SK-N-SH (cell line): ENCODE results near the gene KNCN. TPM values are rescaled to one million over a fixed set of nuclear protein-coding genes. Genes with fewer than 3 reads are reported as not detected.

Experiments used
- CTCF ChIA-PET: fragments of 300-600, 350-600 bp; formaldehyde crosslinking; extraction: SDS; loops from one replicate; lab custom pipeline; 2021; lab: Yijun Ruan, JAX
- POLR2A ChIA-PET: fragments of 350-600 bp; sonication (Branson Sonifier 250); formaldehyde crosslinking; extraction: SDS; loops from one replicate; lab custom pipeline; 2020; ENCODE audit warnings: antibody characterized with exemption, inconsistent platforms; lab: Yijun Ruan, JAX
- DNase-seq: peaks from one replicate; pipeline ENCODE4 v3.0.0; 2012
- H2AFZ ChIP-seq: fragments of 200-600 bp; sonication (generic); 2 replicates; pipeline ENCODE4 v1.8.1; 2016; ENCODE audit warnings: antibody characterized with exemption, mild to moderate bottlenecking, low read depth
- H3F3A ChIP-seq: fragments of 200-600 bp; sonication (generic); replicated peaks from 2 replicates; pipeline ENCODE3; 2016; ENCODE audit warnings: antibody characterized with exemption, mild to moderate bottlenecking; ENCODE audit not compliant: insufficient read depth
- H3K27ac ChIP-seq, 2 experiments: fragments of 200-500 bp in 1 of 2; fragments of 200-600 bp in 1 of 2; sonication (Bioruptor generic) in 1 of 2; sonication (generic), shearing (Covaris generic) in 1 of 2; 2 replicates each; pipeline versions ENCODE4 v1.5.1 to v1.6.1; 2014 to 2016; ENCODE audit warnings: low read depth in 2 of 2, inconsistent platforms in 1 of 2, low read length in 1 of 2, mild to moderate bottlenecking in 1 of 2, mixed read lengths in 1 of 2
- H3K27me3 ChIP-seq: fragments of 200-600 bp; sonication (generic), shearing (Covaris generic); 2 replicates; pipeline ENCODE4 v1.6.1; 2016; ENCODE audit warnings: mixed run types; ENCODE audit not compliant: insufficient read depth
- H3K36me3 ChIP-seq, 2 experiments: fragments of 200-500 bp in 1 of 2; fragments of 200-600 bp in 1 of 2; sonication (Bioruptor generic) in 1 of 2; sonication (generic) in 1 of 2; replicated peaks in 1 of 2; 2 replicates each; pipeline versions ENCODE3 to v1.5.1; 2014 to 2016; ENCODE audit warnings: low read length in 1 of 2, mild to moderate bottlenecking in 1 of 2; ENCODE audit not compliant: insufficient read depth in 2 of 2, control insufficient read depth in 1 of 2
- H3K4me1 ChIP-seq, 2 experiments: fragments of 200-500 bp in 1 of 2; fragments of 200-600 bp in 1 of 2; sonication (Bioruptor generic) in 1 of 2; sonication (generic), shearing (Covaris generic) in 1 of 2; 2 replicates each; pipeline versions ENCODE4 v1.5.1 to v1.6.1; 2014 to 2016; ENCODE audit warnings: low read depth in 1 of 2, low read length in 1 of 2, mixed run types in 1 of 2; ENCODE audit not compliant: insufficient read depth in 2 of 2, control insufficient read depth in 1 of 2
- H3K4me2 ChIP-seq: fragments of 200-600 bp; sonication (generic), shearing (Covaris generic); 2 replicates; pipeline ENCODE4 v1.6.1; 2017; ENCODE audit warnings: mixed run types
- H3K4me3 ChIP-seq, 2 experiments: fragments of 200-500 bp in 1 of 2; fragments of 200-600 bp in 1 of 2; sonication (Bioruptor generic) in 1 of 2; sonication (generic), shearing (Covaris generic) in 1 of 2; 2 replicates each; pipeline versions ENCODE4 v1.5.1 to v1.8.1; 2014 to 2016; ENCODE audit warnings: low read depth in 2 of 2, inconsistent platforms in 1 of 2, low read length in 1 of 2, mild to moderate bottlenecking in 1 of 2, mixed read lengths in 1 of 2, moderate library complexity in 1 of 2
- H3K79me2 ChIP-seq: fragments of 200-600 bp; sonication (generic); 2 replicates; pipeline ENCODE4 v1.8.1; 2017; ENCODE audit warnings: mild to moderate bottlenecking; ENCODE audit not compliant: insufficient read depth
- H3K9ac ChIP-seq: fragments of 200-600 bp; sonication (generic); 2 replicates; pipeline ENCODE4 v1.6.1; 2017; ENCODE audit warnings: mixed run types
- H3K9me2 ChIP-seq: fragments of 200-600 bp; sonication (generic); 2 replicates; pipeline ENCODE4 v1.6.1; 2017; ENCODE audit warnings: mixed run types
- H3K9me3 ChIP-seq: fragments of 200-600 bp; sonication (generic); 2 replicates; pipeline ENCODE4 v1.6.1; 2017; ENCODE audit warnings: mixed run types, mild to moderate bottlenecking, moderate library complexity
- H4K20me1 ChIP-seq: fragments of 200-600 bp; sonication (generic); 2 replicates; pipeline ENCODE4 v1.6.1; 2017; ENCODE audit warnings: mild to moderate bottlenecking, mixed run types; ENCODE audit not compliant: insufficient read depth
- CTCF ChIP-seq: fragments of 200-600 bp; sonication (generic); IDR thresholded peaks from 2 replicates; pipeline ENCODE4 v1.6.1; 2017; ENCODE audit warnings: antibody characterized with exemption, mild to moderate bottlenecking, moderate library complexity
- FOXJ3 ChIP-seq: sonication (generic); formaldehyde crosslinking; IDR thresholded peaks from 2 replicates; pipeline ENCODE4 v1.5.1; 2020; ENCODE audit warnings: mild to moderate bottlenecking, missing genetic modification reagents
- JUND ChIP-seq: IDR thresholded peaks from 2 replicates; pipeline ENCODE4 v1.4.0; 2012
- PBX3 ChIP-seq: IDR thresholded peaks from 2 replicates; pipeline ENCODE4; 2012
- REST ChIP-seq: IDR thresholded peaks from 2 replicates; pipeline ENCODE4 v1.6.1; 2012; ENCODE audit warnings: mild to moderate bottlenecking, low read depth, low read length, moderate library complexity
- TEAD4 ChIP-seq: IDR thresholded peaks from 2 replicates; pipeline ENCODE4 v1.4.0; 2012; ENCODE audit warnings: mild to moderate bottlenecking, borderline replicate concordance; ENCODE audit not compliant: insufficient read depth
- WGBS: methylation state at CpG from one replicate; pipeline ENCODE4 v1.1.6; 2017; ENCODE audit warnings: low lambda C conversion rate; 5-methylcytosine and 5-hydroxymethylcytosine counted together
- polyA plus RNA-seq, 3 experiments: library from polyadenylated mRNA; depleted of rRNA; stranded (reverse); fragments of >200 nt; gene quantifications; 2 replicates each; pipeline ENCODE4 v1.2.3, GENCODE V29; 2012
- TF ChIP-seq, protein P1 (sequence below): fragments of 150-350 bp; IDR thresholded peaks from 2 replicates; pipeline ENCODE4 v1.6.1; 2016; ENCODE audit warnings: mild to moderate bottlenecking, low read depth, low read length
- TF ChIP-seq, protein P2 (sequence below): fragments of 150-350 bp; IDR thresholded peaks from 2 replicates; pipeline ENCODE4 v1.6.1; 2017; ENCODE audit warnings: antibody characterized with exemption, low read length, low read depth, borderline replicate concordance

KNCN gene
- polyA plus RNA-seq, 1 of the 3 experiments (the other 2 are of a cell fraction) = not detected

DNA sequence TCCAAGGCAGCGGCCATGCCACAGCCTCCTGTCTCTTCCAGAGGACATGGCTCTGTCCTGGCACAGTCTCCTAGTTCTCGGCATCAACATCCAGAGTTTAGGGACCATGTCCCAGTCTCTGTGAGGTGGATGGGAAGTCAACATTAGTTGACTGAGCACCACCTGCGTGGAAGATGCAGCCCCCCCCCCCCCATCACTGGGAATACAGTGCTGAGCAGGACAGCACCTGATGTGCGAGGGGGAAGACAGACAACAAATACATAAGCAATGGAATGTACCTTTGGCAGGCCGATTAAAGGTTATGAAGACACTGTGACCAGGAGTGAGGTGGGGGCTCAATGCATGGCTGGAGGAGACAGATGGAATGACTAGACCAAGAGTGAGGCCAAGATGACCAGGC, 26.6 kb downstream of the KNCN start (continued):
- TF ChIP-seq REST = no peak
- TF ChIP-seq, protein P1, sequence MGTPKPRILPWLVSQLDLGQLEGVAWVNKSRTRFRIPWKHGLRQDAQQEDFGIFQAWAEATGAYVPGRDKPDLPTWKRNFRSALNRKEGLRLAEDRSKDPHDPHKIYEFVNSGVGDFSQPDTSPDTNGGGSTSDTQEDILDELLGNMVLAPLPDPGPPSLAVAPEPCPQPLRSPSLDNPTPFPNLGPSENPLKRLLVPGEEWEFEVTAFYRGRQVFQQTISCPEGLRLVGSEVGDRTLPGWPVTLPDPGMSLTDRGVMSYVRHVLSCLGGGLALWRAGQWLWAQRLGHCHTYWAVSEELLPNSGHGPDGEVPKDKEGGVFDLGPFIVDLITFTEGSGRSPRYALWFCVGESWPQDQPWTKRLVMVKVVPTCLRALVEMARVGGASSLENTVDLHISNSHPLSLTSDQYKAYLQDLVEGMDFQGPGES = no peak
- TF ChIP-seq, all 33 proteins: peak for 0

GRCh38 chr1:46523496-46524353, 27.7 kb downstream of the KNCN start:
- no peak overlapping the region for H3K4me2 ChIP-seq
- peaks cover 27% of the 10 kb centered on the region for H3F3A ChIP-seq
- TF ChIP-seq, protein P2, sequence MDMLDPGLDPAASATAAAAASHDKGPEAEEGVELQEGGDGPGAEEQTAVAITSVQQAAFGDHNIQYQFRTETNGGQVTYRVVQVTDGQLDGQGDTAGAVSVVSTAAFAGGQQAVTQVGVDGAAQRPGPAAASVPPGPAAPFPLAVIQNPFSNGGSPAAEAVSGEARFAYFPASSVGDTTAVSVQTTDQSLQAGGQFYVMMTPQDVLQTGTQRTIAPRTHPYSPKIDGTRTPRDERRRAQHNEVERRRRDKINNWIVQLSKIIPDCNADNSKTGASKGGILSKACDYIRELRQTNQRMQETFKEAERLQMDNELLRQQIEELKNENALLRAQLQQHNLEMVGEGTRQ = no peak
- TF ChIP-seq TEAD4 = no peak
- TF ChIP-seq CTCF = no peak
- TF ChIP-seq JUND = no peak
- no peak for TF ChIP-seq FOXJ3
- TF ChIP-seq, protein P1 = no peak
- no peak for TF ChIP-seq REST
- TF ChIP-seq PBX3 = no peak
- CTCF ChIA-PET = interaction anchor here (0.8 to 3.1 kb wide), 8 partner anchors 9 to 82 kb away, joined by 3 to 23 read pairs (median 7); a partner anchor contains a TSS
- no peak overlapping the region for H2AFZ ChIP-seq
- H3K36me3 ChIP-seq = no peaks in the 10 kb centered on the region
- 89% methylated on average over 2 of the region's 11 CpGs for WGBS
- POLR2A ChIA-PET = interaction anchor here (0.6 kb wide), 1 partner anchor 10 kb away, joined by 4 read pairs; no protein-coding TSS in a partner anchor
- peaks cover 4 to 39% of the 10 kb centered on the region in 2 experiments; a peak in 3 of 4 replicates for H3K4me1 ChIP-seq
- H3K9me2 ChIP-seq = no peaks in the 10 kb centered on the region
- H3K9ac ChIP-seq = no peak overlapping the region
- no peaks in the 10 kb centered on the region for H3K27me3 ChIP-seq
- no peaks in the 10 kb centered on the region for H4K20me1 ChIP-seq
- no peak for DNase-seq
- H3K9me3 ChIP-seq = no peaks in the 10 kb centered on the region
- H3K79me2 ChIP-seq = no peaks in the 10 kb centered on the region
- no peak overlapping the region for H3K27ac ChIP-seq
- no peak overlapping the region for H3K4me3 ChIP-seq
